Epithelial cell of proximal tubule (primary cell): ENCODE measurements around the gene HINT1. TPM values are rescaled to one million over a fixed set of nuclear protein-coding genes. Genes with fewer than 3 reads are reported as not detected.

ENCODE experiments used
- DNase-seq: peaks from one replicate; pipeline ENCODE4 v3.0.0-alpha.2; 2011; ENCODE audit warnings: low read depth
- H3K4me3 ChIP-seq: 2 replicates; pipeline ENCODE4 v1.5.1; 2011; ENCODE audit warnings: low read depth, mild to moderate bottlenecking, low read length
- total RNA-seq: library from RNA; depleted of rRNA; stranded (reverse); fragments of >200 nt; gene quantifications from 2 replicates; pipeline ENCODE4 v1.2.3, GENCODE V29; 2015
- TF ChIP-seq, protein P1 (sequence below): conservative IDR thresholded peaks from 2 replicates; pipeline ENCODE4 v1.5.1; 2012; ENCODE audit warnings: low read depth, mild to moderate bottlenecking, low read length

HINT1 gene
- total RNA-seq, 1 donor from 2014 or later, result 333 TPM

DNA sequence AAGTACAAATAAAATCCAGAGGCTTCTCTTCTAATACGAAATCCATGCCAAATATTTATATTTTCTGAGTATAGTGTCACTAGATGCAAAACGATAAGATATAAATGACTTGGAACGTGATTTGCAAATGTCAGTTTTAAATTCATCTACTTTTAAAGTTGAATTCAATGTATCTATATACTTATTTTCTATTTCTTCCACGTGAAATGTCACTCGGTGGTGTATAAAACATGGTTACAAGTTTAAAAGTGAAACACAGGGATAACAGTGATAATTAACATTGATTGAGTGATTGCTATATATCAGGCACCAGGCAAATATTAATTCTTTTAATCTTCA, 54.8 kb downstream of the HINT1 start:
- no peak overlapping the region for H3K4me3 ChIP-seq
- TF ChIP-seq, protein P1, sequence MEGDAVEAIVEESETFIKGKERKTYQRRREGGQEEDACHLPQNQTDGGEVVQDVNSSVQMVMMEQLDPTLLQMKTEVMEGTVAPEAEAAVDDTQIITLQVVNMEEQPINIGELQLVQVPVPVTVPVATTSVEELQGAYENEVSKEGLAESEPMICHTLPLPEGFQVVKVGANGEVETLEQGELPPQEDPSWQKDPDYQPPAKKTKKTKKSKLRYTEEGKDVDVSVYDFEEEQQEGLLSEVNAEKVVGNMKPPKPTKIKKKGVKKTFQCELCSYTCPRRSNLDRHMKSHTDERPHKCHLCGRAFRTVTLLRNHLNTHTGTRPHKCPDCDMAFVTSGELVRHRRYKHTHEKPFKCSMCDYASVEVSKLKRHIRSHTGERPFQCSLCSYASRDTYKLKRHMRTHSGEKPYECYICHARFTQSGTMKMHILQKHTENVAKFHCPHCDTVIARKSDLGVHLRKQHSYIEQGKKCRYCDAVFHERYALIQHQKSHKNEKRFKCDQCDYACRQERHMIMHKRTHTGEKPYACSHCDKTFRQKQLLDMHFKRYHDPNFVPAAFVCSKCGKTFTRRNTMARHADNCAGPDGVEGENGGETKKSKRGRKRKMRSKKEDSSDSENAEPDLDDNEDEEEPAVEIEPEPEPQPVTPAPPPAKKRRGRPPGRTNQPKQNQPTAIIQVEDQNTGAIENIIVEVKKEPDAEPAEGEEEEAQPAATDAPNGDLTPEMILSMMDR, result no peak
- no peak for DNase-seq

DNA sequence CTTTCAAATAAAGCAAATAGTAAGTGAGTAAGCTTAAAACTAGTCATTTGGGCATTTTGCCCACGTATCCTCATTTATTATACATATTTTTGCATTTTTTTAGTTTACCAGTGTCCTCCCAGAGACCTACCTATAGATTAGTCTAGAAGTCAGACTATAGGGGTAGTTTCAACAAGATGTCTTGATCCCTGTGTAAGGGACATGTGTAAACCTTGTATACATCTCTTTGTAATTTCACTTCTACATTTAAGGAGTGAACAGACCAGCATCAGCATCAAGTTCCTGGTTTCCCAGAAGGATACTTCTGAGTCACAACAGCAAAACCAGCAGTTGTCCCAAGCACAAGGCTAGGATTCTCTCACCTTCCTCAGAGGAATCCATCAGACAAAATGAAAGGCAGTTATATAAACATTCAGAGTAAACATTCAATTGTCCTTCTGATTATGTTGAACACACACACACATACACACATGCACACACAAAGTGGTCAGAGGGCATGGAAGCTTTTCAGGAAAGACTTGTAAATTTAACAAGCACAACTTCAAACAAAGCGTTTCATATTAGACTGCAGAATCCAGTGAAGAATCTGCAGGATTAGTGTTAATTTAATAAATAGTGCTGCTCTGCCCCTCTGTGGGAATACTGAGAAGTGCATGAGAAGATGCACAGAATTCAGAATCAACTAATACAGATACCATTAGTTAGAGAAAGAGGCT, 55.4 kb downstream of the HINT1 start:
- DNase-seq, result no peak
- TF ChIP-seq, protein P1, result peak; percentile 74
- H3K4me3 ChIP-seq, result no peak overlapping the region

Other genes starting within 250 kb of the HINT1 start
- 1.5 and 4.2 TPM in 2 replicates for gene LYRM7, start 5.7 kb upstream of the HINT1 start, total RNA-seq
- gene CDC42SE2, start 98.8 kb upstream of the HINT1 start, total RNA-seq, result 32.9 and 40.1 TPM in 2 replicates